T-helper 1 cell treated with Interleukin-12 subunit alpha and Interleukin-12 subunit beta and Interleukin-4 antibody, amounts not matched to agents 30 μg/mL and 1 μg/mL, for 36 hours (primary cell): ENCODE measurements around the gene MAP3K7CL.

Source experiments
- H3K27ac Mint-ChIP-seq: one replicate; pipeline ENCODE4 v1.8.0; 2021; ENCODE audit warnings: mild to moderate bottlenecking, mixed read lengths
- H3K27me3 Mint-ChIP-seq: one replicate; pipeline ENCODE4 v1.8.0; 2021; ENCODE audit warnings: low read depth, mixed read lengths
- H3K36me3 Mint-ChIP-seq: one replicate; pipeline ENCODE4 v1.8.0; 2021; ENCODE audit warnings: low read depth, mixed read lengths
- H3K4me1 Mint-ChIP-seq: one replicate; pipeline ENCODE4 v1.8.0; 2021; ENCODE audit warnings: low read depth, mixed read lengths
- H3K4me3 Mint-ChIP-seq: one replicate; pipeline ENCODE4 v1.8.0; 2021; ENCODE audit warnings: mild to moderate bottlenecking, moderate library complexity, mixed read lengths
- H3K9me3 Mint-ChIP-seq: one replicate; pipeline ENCODE4 v1.8.0; 2021; ENCODE audit warnings: mixed read lengths

Gene MAP3K7CL

DNA sequence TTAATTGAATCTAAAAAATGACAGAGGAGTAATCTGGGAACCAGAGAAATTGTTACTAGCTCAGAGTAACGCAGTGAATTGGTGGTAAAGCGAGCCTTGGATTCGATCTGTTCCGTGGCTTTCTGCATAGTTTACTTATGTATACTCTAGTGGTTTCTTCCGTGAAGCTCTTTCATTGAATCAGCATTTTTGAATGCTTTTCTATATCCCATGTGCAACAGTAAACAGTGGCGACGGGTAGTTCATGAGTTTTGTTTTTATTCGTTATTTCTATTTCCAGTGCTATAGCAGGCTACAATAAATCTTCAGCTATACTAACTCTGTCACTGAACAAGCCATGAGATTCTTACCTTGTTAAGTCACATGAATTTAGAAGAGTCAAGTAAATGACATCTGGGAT lies 14.5 kb upstream of the MAP3K7CL start:
- Mint-ChIP-seq H3K4me1 (no peaks in the 10 kb centered on the region), H3K36me3 (peaks cover 2% of the 10 kb centered on the region), H3K27ac (no peak overlapping the region), H3K9me3 (no peaks in the 10 kb centered on the region), H3K27me3 (no peaks in the 10 kb centered on the region), H3K4me3 (no peak overlapping the region)

DNA sequence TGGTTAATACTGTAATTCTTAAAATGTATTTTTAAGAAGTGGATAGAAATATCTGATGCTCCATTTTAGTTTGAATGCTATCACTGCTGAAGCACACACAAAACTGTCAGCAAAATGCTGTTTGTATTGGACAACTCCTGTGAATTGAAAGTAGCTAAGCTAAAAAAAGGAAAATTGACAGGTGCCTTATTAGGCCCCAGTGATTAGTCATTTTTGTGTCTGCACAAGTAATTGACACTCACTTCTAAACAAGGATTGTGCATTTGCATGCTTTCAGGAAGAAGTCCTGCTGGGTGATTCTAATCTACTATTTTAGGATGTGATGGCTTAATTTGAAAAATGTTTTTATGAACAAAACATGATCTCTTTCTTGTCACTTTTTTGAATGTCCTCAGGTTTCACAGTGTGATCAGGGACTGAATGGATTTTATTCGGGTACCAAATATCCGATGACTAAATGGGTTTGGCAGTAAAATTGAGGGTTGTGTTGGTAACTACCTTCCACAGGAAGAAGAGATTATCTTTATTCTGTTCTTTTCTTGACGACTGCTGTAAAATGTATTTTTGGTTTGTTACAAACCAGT lies 13.0 kb upstream of the MAP3K7CL start:
- Mint-ChIP-seq H3K27me3 (no peaks in the 10 kb centered on the region), H3K9me3 (no peaks in the 10 kb centered on the region), H3K4me3 (no peak overlapping the region), H3K4me1 (no peaks in the 10 kb centered on the region), H3K27ac (no peak overlapping the region), H3K36me3 (peaks cover 2% of the 10 kb centered on the region)

DNA sequence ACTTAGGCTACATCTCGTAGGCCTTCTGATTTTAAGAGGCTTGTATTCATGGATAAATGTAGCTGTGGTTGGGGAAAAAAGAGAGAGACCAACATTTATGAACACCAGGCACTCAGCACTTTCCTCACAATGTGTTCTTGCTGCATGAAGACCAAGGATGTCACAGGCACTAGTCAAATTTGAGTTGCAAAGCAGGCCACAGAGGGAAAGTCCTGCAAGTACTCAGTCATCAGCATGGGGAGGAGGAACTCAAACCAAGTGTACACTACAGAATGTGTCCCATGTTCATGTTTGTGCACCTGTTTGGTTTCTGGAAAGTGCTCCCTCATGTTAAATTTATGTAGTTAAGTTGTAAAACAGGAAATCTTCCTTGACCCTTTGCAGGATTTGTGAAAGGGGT lies 8.7 kb upstream of the MAP3K7CL start:
- no peaks in the 10 kb centered on the region for H3K27me3 Mint-ChIP-seq
- H3K9me3 Mint-ChIP-seq, result no peaks in the 10 kb centered on the region
- H3K4me3 Mint-ChIP-seq, result no peak overlapping the region
- no peaks in the 10 kb centered on the region for H3K4me1 Mint-ChIP-seq
- H3K36me3 Mint-ChIP-seq, result peaks cover 2% of the 10 kb centered on the region
- no peak overlapping the region for H3K27ac Mint-ChIP-seq

DNA sequence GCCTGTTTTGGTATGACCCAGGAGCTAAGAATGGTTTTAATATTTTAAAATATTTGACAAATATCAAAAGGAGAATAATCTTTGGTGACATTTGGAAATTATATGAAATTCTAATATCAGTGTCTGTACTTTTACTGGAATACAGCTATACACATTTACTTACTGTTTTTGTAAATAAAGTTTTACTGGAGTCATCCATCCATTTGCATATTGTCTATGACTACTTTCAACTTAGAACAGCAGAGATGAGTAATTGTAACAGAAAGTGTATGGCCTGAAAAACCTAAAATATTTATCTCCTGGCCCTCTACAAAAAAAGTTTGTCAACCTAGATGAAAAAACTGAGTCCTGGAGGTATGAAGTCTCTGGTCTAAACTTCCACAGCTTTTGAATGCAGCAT lies 5.8 kb upstream of the MAP3K7CL start:
- Mint-ChIP-seq H3K9me3 (no peaks in the 10 kb centered on the region), H3K4me1 (no peaks in the 10 kb centered on the region), H3K27ac (no peak overlapping the region), H3K27me3 (no peaks in the 10 kb centered on the region), H3K36me3 (no peaks in the 10 kb centered on the region), H3K4me3 (no peak overlapping the region)

DNA sequence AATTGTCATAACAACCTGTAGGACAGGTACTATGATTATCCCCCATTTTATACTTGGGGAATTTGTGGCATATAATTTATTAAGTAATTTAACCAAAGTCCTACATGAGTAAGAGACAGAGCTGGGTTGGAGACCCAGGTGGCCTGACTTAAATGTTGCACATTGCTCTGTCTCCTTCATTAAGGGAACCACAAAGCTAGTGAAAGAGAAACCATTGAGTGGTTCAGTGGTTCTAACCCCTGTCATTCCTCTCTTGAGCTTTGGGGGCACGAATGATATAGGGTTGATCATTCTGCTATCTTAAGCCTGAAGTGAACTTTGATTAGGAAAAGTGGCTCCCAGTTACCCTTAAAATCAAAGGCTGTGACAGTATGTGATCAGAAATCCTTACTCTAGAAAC lies 5.3 kb upstream of the MAP3K7CL start:
- H3K27me3 Mint-ChIP-seq, result no peaks in the 10 kb centered on the region
- H3K4me1 Mint-ChIP-seq, result peaks cover under 1% of the 10 kb centered on the region
- no peak overlapping the region for H3K4me3 Mint-ChIP-seq
- no peaks in the 10 kb centered on the region for H3K36me3 Mint-ChIP-seq
- H3K9me3 Mint-ChIP-seq, result no peaks in the 10 kb centered on the region
- H3K27ac Mint-ChIP-seq, result no peak overlapping the region

DNA sequence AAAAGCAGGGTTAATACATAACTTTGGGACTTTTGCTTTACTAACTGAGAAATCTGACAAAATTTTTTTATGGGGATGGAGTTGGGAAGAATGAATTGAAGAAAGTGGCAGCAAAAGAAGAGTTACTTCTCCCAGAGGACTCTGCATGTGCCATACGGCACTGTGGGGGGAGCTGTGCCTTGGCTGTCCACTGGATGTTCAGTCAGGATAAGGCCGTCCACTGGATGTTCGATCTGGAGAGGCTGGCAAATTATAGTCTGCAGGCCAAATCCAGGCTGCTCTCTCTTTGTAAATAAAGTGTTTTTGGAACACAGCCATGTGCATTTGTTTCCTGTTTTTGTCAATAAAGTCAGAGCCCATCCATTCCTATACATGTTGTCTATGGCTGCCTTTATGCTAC lies 4.5 kb upstream of the MAP3K7CL start:
- no peak overlapping the region for H3K27ac Mint-ChIP-seq
- no peak overlapping the region for H3K4me3 Mint-ChIP-seq
- H3K9me3 Mint-ChIP-seq, result no peaks in the 10 kb centered on the region
- H3K36me3 Mint-ChIP-seq, result no peaks in the 10 kb centered on the region
- H3K27me3 Mint-ChIP-seq, result peaks cover 3% of the 10 kb centered on the region
- peaks cover 2% of the 10 kb centered on the region for H3K4me1 Mint-ChIP-seq

DNA sequence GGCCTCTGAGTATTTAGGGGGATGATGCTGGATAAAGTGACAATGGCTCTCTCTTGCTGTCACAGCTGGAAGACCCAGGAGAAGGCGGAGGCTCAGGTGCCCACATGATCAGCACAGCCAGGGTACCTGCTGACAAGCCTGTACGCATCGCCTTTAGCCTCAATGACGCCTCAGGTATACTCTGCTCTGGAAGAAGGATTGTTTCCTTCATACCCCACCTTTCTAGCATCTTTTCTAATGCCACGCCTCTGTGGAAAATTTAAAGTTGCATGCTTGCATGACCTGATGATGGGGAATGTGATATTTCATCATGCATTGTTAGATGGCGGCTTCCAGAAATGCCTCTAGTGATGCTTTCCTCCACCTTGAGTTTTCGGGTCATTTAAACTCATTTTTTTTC lies 2.8 kb downstream of the MAP3K7CL start:
- Mint-ChIP-seq H3K4me3 (no peak overlapping the region), H3K27ac (no peak overlapping the region), H3K36me3 (no peaks in the 10 kb centered on the region), H3K27me3 (peaks cover 6% of the 10 kb centered on the region), H3K9me3 (no peaks in the 10 kb centered on the region), H3K4me1 (peaks cover 2% of the 10 kb centered on the region)

DNA sequence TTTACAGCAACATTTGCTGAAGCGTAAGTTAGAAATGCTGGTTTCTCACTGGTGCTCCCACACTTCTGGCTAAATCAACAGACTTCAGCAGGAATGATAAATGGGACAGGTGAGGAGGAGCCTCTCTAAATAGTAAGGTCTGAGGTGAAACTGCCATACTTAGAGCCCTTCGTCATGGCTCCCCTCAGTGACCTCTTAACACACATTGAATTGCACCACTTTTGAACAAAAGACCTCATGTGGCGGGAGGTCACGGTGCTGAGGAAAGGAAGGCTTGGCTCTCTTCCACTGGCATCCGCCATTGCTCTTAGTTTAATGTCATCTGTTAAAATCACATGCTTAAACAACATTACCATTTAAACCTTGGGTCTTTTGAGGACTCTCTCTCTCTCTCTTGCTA lies 3.4 kb downstream of the MAP3K7CL start:
- H3K27me3 Mint-ChIP-seq, result peaks cover 6% of the 10 kb centered on the region
- H3K27ac Mint-ChIP-seq, result no peak overlapping the region
- H3K9me3 Mint-ChIP-seq, result no peaks in the 10 kb centered on the region
- H3K4me1 Mint-ChIP-seq, result peaks cover 2% of the 10 kb centered on the region
- H3K36me3 Mint-ChIP-seq, result no peaks in the 10 kb centered on the region
- H3K4me3 Mint-ChIP-seq, result no peak overlapping the region

DNA sequence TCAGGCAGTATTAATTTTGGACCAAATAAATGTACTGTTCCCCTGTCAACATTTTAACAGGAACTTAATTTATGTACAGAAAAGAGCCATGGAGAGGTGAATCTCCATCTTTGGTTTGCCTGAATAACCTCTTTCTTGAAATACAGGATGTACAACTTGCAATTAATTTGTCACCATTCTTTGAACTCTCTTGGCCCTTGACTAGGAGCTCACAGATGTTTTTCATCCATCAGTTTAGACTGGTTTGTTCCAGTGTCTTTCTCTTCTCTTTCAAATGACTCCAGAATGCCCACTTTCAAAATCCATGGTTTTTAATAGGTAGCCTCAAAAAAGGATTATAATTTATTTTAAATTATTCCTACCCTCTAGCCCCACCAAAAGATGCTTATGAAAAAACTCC lies 5.0 kb downstream of the MAP3K7CL start:
- Mint-ChIP-seq H3K27ac (no peak overlapping the region), H3K36me3 (no peaks in the 10 kb centered on the region), H3K9me3 (no peaks in the 10 kb centered on the region), H3K4me1 (no peaks in the 10 kb centered on the region), H3K4me3 (no peak overlapping the region), H3K27me3 (peaks cover 3% of the 10 kb centered on the region)

DNA sequence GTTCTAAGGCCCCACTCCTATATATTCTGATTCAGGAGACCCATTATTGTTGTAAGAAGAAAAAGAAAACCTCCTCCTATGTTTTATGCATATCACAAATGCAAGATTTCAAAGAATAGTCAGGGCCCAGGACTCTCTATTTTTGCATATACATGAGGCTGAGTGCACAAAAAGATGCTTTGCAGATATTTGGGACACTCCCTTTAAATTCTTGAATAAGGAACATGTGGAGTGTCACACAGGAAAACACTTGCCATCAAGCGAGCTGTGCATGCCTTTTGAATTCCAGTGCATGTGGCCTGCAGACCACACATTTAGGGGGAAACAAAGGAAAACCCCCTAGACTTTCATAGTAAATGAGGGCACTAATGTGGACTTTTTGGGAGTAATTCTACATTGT lies 5.6 kb downstream of the MAP3K7CL start:
- Mint-ChIP-seq H3K4me3 (no peak overlapping the region), H3K4me1 (no peaks in the 10 kb centered on the region), H3K36me3 (no peaks in the 10 kb centered on the region), H3K27me3 (peaks cover 2% of the 10 kb centered on the region), H3K27ac (no peak overlapping the region), H3K9me3 (no peaks in the 10 kb centered on the region)

DNA sequence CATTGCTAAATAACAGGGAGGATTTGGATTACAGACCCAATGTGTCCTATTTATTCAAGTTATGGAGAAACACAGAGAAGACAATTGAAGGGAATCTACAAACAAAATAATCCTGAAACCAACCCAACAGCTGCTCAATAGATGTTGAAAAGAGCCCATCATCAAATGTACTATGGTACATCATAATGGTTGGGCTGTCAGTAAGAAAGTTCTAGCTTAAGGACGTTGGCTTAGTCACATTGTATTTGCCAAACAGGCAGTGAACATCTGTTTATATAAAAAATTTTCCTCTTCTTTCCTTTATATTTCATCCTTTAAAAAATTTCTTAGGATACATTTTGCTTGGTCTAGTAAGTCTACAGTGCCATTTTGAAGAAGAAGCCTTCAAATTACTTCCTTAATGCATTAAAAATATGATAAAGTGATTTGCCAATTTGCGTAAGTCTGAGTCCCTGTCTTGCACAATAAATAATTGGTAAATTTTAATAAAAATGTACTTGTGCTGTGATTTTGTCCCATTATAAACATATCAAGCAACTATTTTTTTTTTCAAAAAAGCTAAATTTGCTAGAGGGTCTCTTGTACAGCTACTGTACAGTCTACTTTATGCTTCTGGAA lies 14.4 kb downstream of the MAP3K7CL start:
- Mint-ChIP-seq H3K9me3 (no peaks in the 10 kb centered on the region), H3K27ac (no peak overlapping the region)

DNA sequence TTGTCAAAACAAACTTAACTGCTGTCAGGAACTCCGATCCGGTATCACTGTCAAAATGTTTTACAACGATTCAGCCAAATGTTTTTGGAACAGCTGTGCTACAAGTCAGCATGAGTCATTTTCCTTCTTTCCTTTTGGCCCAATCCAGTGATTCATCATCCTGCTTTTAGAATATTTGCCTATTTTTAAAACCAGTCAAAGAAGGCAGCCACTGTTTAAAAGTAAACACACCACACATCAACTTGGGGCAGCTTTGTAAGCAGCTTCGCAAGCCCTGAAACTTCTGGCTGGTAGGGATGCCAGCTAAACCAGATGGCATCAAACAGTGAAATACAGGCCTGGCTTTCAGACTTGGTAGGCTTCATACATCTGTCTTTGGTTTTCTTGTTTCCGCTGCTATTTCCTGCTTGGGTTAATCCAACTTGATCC lies 14.9 kb downstream of the MAP3K7CL start:
- Mint-ChIP-seq H3K36me3 (no peaks in the 10 kb centered on the region), H3K4me1 (peaks cover 17% of the 10 kb centered on the region), H3K27ac (no peak overlapping the region), H3K27me3 (no peaks in the 10 kb centered on the region), H3K9me3 (no peaks in the 10 kb centered on the region), H3K4me3 (no peak overlapping the region)

More for the DNA sequence above, 14.4 kb downstream of the MAP3K7CL start:
- Mint-ChIP-seq H3K36me3 (no peaks in the 10 kb centered on the region), H3K4me3 (no peak overlapping the region), H3K27me3 (no peaks in the 10 kb centered on the region), H3K4me1 (peaks cover 17% of the 10 kb centered on the region)

DNA sequence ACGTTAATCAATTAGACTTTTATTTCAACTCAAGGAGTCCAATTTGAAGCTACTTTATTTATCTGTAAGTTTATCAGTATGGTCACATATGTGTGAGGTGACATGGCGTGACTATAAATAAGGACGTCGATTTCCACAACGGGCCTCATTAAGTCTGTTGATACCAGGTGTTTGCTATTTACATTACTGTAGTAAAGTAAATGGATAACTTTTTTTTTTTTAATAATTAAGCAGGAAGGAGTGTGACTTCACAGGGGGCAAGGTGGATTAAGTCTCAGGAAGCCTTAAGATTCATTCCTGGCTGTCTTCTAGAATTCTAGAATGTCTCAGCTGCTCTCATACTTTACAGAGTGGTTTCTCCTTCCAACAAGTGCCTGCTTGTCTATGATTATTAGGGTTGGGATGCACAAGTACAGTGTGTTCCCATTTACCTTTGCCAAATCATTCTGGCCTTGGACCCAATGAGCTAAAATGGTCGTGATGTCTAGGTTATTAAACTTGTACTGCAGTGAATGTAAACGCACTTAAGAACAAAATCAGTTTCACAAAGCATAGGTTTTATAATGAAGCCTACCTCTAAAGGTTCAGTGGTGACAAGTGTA lies 15.5 kb downstream of the MAP3K7CL start:
- H3K9me3 Mint-ChIP-seq, result no peaks in the 10 kb centered on the region
- peaks cover 17% of the 10 kb centered on the region for H3K4me1 Mint-ChIP-seq
- no peaks in the 10 kb centered on the region for H3K27me3 Mint-ChIP-seq
- H3K4me3 Mint-ChIP-seq, result no peak overlapping the region
- H3K27ac Mint-ChIP-seq, result no peak overlapping the region
- H3K36me3 Mint-ChIP-seq, result no peaks in the 10 kb centered on the region

DNA sequence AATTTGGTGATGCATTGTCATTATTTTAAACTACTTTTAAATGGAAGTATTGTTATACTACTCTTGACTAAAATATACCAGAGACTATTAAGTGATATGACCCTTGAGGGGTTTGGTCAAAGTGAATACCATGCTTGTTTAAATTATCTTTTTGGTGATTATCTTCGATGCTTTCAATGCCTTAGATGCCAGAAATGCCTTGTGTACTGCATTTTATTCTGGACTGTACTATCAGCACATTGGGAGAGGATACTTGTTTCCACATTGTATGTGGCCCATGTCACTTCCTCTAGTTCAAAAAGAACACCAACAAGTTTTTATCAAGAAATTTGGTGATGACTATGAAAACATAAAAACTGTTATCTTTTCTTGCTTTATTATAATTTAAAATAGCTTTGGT lies 16.3 kb downstream of the MAP3K7CL start:
- Mint-ChIP-seq H3K4me3 (no peak overlapping the region), H3K9me3 (no peaks in the 10 kb centered on the region), H3K27ac (no peak overlapping the region), H3K27me3 (no peaks in the 10 kb centered on the region), H3K4me1 (peaks cover 17% of the 10 kb centered on the region), H3K36me3 (no peaks in the 10 kb centered on the region)

DNA sequence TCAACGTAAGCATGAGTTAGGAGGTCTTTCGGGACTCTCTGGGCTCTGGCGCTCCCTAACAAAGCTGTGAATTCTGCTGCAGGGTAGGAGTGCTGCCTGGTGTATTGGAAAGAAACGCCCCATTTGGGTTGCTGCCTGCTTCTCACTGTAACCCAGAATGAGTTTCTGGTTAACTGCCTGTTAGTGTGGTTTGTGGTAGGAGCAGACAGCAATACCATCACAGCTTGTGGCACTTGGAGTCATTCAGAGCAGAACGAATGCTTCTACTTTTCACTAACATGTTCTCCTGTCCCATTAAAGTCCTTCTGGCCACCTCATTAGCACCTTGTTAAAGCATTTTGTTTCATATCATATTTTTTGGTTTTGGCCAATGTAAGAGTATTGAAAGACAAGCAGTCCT lies 18.1 kb downstream of the MAP3K7CL start:
- Mint-ChIP-seq H3K9me3 (no peaks in the 10 kb centered on the region), H3K36me3 (no peaks in the 10 kb centered on the region), H3K4me1 (peaks cover 17% of the 10 kb centered on the region), H3K4me3 (no peak overlapping the region), H3K27ac (no peak overlapping the region), H3K27me3 (peaks cover under 1% of the 10 kb centered on the region)
